DOHH2 (cell line): ENCODE data around the gene PPFIA1.

ENCODE experiments used
- H3F3A ChIP-seq: fragments of 200-600 bp; sonication (generic), shearing (Covaris generic); 2 replicates; pipeline ENCODE4 v1.6.0; 2016; ENCODE audit warnings: antibody characterized with exemption, mild to moderate bottlenecking; ENCODE audit not compliant: control insufficient read depth, insufficient read depth
- H3K27ac ChIP-seq: fragments of 200-600 bp; sonication (generic); 2 replicates; pipeline ENCODE4 v1.5.1; 2014; ENCODE audit warnings: low read depth, mild to moderate bottlenecking, low read length, moderate library complexity
- H3K27me3 ChIP-seq: fragments of 200-600 bp; sonication (generic); 2 replicates; pipeline ENCODE4 v1.6.1; 2014; ENCODE audit warnings: mild to moderate bottlenecking, low read length, mixed read lengths; ENCODE audit not compliant: control insufficient read depth
- H3K36me3 ChIP-seq: fragments of 200-600 bp; sonication (generic); 2 replicates; pipeline ENCODE4 v1.6.1; 2014; ENCODE audit warnings: mild to moderate bottlenecking, low read length, moderate library complexity, mixed read lengths; ENCODE audit not compliant: control insufficient read depth
- H3K4me1 ChIP-seq: fragments of 200-600 bp; sonication (generic); 2 replicates; pipeline ENCODE4 v1.6.1; 2014; ENCODE audit warnings: mild to moderate bottlenecking, low read length, mixed read lengths; ENCODE audit not compliant: control insufficient read depth
- H3K4me2 ChIP-seq: fragments of 200-600 bp; sonication (generic); 2 replicates; pipeline ENCODE4 v1.6.0; 2014; ENCODE audit warnings: mild to moderate bottlenecking, low read length, moderate library complexity
- H3K4me3 ChIP-seq: fragments of 200-600 bp; sonication (generic); 2 replicates; pipeline ENCODE4 v1.5.1; 2014; ENCODE audit warnings: mild to moderate bottlenecking, low read length, mixed read lengths
- H3K79me2 ChIP-seq: fragments of 200-600 bp; sonication (generic); 2 replicates; pipeline ENCODE4 v1.6.1; 2014; ENCODE audit warnings: mild to moderate bottlenecking, low read length, mixed read lengths; ENCODE audit not compliant: control insufficient read depth
- H3K9me2 ChIP-seq: fragments of 200-600 bp; sonication (generic); replicated peaks from 2 replicates; pipeline ENCODE4 v1.6.1; 2014; ENCODE audit warnings: mild to moderate bottlenecking, low read length, mixed read lengths; ENCODE audit not compliant: control insufficient read depth
- H3K9me3 ChIP-seq: fragments of 200-600 bp; sonication (generic); 2 replicates; pipeline ENCODE4 v1.6.1; 2014; ENCODE audit warnings: antibody characterized with exemption, low read length, mixed read lengths; ENCODE audit not compliant: control insufficient read depth, insufficient read depth
- H4K20me1 ChIP-seq: fragments of 200-600 bp; sonication (generic); 2 replicates; pipeline ENCODE4 v1.6.0; 2014; ENCODE audit warnings: low read depth, mild to moderate bottlenecking, antibody characterized with exemption, low read length, moderate library complexity; ENCODE audit not compliant: control insufficient read depth, insufficient read depth
- EZH2phosphoT487 ChIP-seq: fragments of 200-600 bp; sonication (generic); IDR thresholded peaks from 2 replicates; pipeline ENCODE4 v1.6.1; 2017; ENCODE audit warnings: borderline replicate concordance, mild to moderate bottlenecking, antibody characterized with exemption, low read length, moderate library complexity, mixed read lengths
- TF ChIP-seq, protein P1 (sequence below): fragments of 200-600 bp; sonication (generic); IDR thresholded peaks from one replicate; pipeline ENCODE4 v1.5.1; 2014; ENCODE audit warnings: antibody characterized with exemption, mild to moderate bottlenecking, low read depth, low read length; ENCODE audit not compliant: poor library complexity, severe bottlenecking

The PPFIA1 gene

GRCh38 chr11:70246196-70246595 lies 24.3 kb upstream of the PPFIA1 start:
- Histone ChIP-seq H3K27me3 (no peaks in the 10 kb centered on the region; the same call in none of the 2 replicates), H3K4me2 (no peak overlapping the region), H4K20me1 (no peaks in the 10 kb centered on the region), H3K4me1 (no peaks in the 10 kb centered on the region), H3K4me3 (no peak overlapping the region), H3K79me2 (no peaks in the 10 kb centered on the region), H3K9me2 (no peaks in the 10 kb centered on the region), H3K27ac (no peak overlapping the region), H3K9me3 (no peaks in the 10 kb centered on the region), H3F3A (no peaks in the 10 kb centered on the region), H3K36me3 (no peaks in the 10 kb centered on the region)
- TF ChIP-seq, protein P1, sequence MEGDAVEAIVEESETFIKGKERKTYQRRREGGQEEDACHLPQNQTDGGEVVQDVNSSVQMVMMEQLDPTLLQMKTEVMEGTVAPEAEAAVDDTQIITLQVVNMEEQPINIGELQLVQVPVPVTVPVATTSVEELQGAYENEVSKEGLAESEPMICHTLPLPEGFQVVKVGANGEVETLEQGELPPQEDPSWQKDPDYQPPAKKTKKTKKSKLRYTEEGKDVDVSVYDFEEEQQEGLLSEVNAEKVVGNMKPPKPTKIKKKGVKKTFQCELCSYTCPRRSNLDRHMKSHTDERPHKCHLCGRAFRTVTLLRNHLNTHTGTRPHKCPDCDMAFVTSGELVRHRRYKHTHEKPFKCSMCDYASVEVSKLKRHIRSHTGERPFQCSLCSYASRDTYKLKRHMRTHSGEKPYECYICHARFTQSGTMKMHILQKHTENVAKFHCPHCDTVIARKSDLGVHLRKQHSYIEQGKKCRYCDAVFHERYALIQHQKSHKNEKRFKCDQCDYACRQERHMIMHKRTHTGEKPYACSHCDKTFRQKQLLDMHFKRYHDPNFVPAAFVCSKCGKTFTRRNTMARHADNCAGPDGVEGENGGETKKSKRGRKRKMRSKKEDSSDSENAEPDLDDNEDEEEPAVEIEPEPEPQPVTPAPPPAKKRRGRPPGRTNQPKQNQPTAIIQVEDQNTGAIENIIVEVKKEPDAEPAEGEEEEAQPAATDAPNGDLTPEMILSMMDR = no peak
- no peak for TF ChIP-seq EZH2phosphoT487

DNA sequence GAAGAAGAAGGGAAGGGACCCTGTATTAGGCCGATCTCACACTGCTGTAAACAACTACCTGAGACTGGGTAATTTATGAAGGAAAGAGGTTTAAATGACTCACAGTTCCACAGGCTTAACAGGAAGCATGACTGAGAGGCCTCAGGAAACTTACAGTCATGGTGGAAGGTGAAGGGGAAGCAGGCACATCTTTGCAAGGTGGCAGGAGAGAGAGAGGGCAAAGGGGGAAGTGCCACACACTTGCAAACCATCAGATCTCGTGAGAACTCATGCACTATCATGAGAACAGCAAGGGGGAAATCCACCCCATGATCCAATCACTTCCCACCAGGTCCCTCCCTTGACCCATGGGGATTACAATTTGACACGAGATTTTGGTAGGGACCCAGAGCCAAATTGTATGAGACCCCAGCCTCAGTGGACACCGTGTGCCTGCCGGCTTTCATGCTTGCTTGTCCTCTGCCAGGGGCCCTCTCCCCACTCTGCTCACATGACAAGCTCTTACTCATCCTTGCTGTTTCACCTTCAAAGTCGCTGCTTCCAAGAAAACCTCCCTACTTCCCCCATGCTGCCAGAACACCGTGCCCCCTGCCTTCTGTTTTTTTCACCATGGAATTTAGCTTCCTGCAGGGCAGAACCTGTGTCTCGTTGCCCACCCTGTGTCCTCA lies 23.3 kb upstream of the PPFIA1 start:
- Histone ChIP-seq H3K9me2 (no peaks in the 10 kb centered on the region), H3K4me3 (no peak overlapping the region), H3K9me3 (no peaks in the 10 kb centered on the region), H3K79me2 (no peaks in the 10 kb centered on the region), H3K27ac (no peak overlapping the region), H3K4me2 (no peak overlapping the region), H3K36me3 (no peaks in the 10 kb centered on the region), H3F3A (no peaks in the 10 kb centered on the region), H4K20me1 (no peaks in the 10 kb centered on the region), H3K27me3 (no peaks in the 10 kb centered on the region; the same call in none of the 2 replicates), H3K4me1 (no peaks in the 10 kb centered on the region)
- TF ChIP-seq EZH2phosphoT487 = no peak
- TF ChIP-seq, protein P1 = no peak

DNA sequence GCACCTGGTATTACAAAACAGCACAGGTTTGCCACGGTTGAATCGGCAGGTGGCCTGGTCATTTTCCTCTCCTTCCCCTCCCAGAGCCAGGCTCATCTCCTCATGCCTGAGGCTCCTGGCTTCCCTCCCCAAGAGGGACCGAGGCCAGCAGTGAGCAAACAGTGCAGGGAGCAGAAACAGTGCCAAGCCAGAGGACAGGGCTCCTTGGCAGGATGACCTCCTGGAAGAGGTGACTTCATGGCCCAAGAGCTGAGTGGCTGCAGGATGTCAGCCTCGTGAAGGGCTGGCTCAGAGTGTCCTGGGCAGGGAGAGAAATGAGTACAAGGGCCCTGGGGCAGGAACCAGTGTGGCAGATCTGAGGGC lies 22.8 kb upstream of the PPFIA1 start:
- H3K27me3 ChIP-seq = no peaks in the 10 kb centered on the region; the same call in none of the 2 replicates
- H3K4me1 ChIP-seq = peaks cover 2% of the 10 kb centered on the region
- no peaks in the 10 kb centered on the region for H3K36me3 ChIP-seq
- TF ChIP-seq, protein P1 = no peak
- TF ChIP-seq EZH2phosphoT487 = no peak
- H3K9me2 ChIP-seq = no peaks in the 10 kb centered on the region
- no peak overlapping the region for H3K4me2 ChIP-seq
- no peak overlapping the region for H3K27ac ChIP-seq
- H3K9me3 ChIP-seq = no peaks in the 10 kb centered on the region
- no peak overlapping the region for H3K4me3 ChIP-seq
- no peaks in the 10 kb centered on the region for H3K79me2 ChIP-seq
- no peaks in the 10 kb centered on the region for H3F3A ChIP-seq
- H4K20me1 ChIP-seq = no peaks in the 10 kb centered on the region
